ENCODE measurements around the gene EDA.

DNA sequence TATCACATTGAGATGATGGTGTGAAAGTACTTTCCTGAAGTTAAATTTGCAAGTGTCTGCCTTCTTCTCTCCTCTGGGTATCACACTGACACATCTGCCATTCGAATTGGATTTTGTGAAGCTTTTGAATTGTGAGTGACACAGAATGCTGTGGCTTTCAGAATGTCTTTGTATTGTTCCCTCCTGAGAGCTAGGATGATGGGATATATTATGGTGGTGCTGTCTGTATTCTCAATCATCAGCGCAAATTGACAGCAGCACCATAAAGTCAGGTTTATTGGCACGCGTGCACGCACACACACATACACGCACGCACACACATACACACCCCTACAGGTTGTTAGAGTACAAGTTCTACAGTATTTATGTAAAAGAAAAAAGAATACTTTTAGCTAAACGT, 290.5 kb downstream of the EDA start:
- TF ChIP-seq CBFB (CRISPR knock-in tag; IDR thresholded peaks at IDR 0.05) = no peak
- no peak for TF ChIP-seq MAZ (IDR thresholded peaks at IDR 0.05; ENCODE audit: borderline replicate concordance, low read depth, low read length)
- no peak for TF ChIP-seq MAZ (CRISPR knock-in tag; IDR thresholded peaks at IDR 0.05; ENCODE audit: low read depth)
- TF ChIP-seq, protein P1, sequence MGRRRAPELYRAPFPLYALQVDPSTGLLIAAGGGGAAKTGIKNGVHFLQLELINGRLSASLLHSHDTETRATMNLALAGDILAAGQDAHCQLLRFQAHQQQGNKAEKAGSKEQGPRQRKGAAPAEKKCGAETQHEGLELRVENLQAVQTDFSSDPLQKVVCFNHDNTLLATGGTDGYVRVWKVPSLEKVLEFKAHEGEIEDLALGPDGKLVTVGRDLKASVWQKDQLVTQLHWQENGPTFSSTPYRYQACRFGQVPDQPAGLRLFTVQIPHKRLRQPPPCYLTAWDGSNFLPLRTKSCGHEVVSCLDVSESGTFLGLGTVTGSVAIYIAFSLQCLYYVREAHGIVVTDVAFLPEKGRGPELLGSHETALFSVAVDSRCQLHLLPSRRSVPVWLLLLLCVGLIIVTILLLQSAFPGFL (CRISPR knock-in tag; IDR thresholded peaks at IDR 0.05) = no peak
- TF ChIP-seq ZSCAN5A (CRISPR knock-in tag; IDR thresholded peaks at IDR 0.05; ENCODE audit: borderline replicate concordance) = no peak
